GM10266 (cell line): Measurements from ENCODE around the gene ZBTB46.

Source experiments
- DNase-seq: peaks from one replicate; pipeline ENCODE4 v3.0.0; 2012; ENCODE audit errors: extremely low spot score
- TF ChIP-seq, protein P1 (sequence below): IDR thresholded peaks from 2 replicates; pipeline ENCODE4 v1.5.1; 2012; ENCODE audit warnings: mild to moderate bottlenecking, low read depth; ENCODE audit not compliant: control insufficient read depth, insufficient read depth; ENCODE audit errors: missing control alignments

The ZBTB46 gene

DNA sequence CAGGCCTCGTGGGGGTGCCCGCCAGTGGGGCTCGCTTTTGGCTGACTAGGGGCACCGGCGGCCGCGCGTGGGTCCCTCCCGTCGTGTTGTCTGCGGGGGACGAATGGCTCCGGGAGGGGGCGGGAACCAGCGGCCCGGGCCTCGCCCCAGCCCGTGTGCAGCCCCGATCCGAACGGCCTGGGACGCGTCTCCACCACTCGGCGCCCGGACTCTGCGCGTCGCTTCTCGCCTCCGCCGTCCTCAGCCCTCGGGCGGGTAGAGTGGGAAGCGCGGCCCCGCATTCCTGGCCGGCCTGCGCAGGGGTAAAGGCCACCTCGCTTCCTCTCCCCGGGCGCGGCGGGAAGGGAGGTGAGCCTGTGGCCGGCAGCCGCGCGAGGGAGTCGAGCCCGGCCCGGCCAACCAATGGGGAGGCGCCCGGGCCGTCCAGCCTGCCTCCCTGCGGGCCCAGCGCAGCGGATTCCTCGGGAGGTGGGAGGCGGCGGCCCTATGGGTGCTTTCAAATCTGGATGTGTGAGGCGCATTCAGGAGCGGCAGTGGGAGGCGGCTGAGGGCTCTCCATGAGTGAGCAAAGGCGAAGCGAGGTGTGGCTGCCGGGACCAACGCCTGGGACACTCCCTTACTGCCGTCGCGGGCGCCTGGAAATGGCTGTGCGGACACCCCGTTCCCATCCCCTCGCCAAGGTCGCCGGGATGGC, 1.1 kb upstream of the ZBTB46 start:
- peak; percentile 61 for DNase-seq
- TF ChIP-seq, protein P1, sequence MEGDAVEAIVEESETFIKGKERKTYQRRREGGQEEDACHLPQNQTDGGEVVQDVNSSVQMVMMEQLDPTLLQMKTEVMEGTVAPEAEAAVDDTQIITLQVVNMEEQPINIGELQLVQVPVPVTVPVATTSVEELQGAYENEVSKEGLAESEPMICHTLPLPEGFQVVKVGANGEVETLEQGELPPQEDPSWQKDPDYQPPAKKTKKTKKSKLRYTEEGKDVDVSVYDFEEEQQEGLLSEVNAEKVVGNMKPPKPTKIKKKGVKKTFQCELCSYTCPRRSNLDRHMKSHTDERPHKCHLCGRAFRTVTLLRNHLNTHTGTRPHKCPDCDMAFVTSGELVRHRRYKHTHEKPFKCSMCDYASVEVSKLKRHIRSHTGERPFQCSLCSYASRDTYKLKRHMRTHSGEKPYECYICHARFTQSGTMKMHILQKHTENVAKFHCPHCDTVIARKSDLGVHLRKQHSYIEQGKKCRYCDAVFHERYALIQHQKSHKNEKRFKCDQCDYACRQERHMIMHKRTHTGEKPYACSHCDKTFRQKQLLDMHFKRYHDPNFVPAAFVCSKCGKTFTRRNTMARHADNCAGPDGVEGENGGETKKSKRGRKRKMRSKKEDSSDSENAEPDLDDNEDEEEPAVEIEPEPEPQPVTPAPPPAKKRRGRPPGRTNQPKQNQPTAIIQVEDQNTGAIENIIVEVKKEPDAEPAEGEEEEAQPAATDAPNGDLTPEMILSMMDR, result no peak

DNA sequence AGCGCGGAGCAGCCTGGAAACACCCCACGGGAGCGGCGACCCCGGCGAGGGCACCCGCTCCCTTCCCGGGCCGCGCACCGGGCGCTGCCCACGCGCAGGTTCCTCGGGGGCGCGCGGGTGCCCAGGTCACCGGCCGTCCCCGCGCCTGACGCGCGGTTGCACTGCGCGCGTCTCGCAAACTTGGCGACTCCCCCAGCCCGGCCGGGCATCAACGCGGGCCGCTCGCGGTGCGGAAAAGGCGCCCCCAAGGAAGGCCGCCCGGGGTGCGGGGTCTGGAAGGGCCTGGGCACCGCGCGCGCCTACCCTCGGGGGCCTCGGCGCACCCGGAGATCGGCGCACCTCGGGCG, 555 bp upstream of the ZBTB46 start:
- TF ChIP-seq, protein P1, result no peak
- DNase-seq, result peak; percentile 57

DNA sequence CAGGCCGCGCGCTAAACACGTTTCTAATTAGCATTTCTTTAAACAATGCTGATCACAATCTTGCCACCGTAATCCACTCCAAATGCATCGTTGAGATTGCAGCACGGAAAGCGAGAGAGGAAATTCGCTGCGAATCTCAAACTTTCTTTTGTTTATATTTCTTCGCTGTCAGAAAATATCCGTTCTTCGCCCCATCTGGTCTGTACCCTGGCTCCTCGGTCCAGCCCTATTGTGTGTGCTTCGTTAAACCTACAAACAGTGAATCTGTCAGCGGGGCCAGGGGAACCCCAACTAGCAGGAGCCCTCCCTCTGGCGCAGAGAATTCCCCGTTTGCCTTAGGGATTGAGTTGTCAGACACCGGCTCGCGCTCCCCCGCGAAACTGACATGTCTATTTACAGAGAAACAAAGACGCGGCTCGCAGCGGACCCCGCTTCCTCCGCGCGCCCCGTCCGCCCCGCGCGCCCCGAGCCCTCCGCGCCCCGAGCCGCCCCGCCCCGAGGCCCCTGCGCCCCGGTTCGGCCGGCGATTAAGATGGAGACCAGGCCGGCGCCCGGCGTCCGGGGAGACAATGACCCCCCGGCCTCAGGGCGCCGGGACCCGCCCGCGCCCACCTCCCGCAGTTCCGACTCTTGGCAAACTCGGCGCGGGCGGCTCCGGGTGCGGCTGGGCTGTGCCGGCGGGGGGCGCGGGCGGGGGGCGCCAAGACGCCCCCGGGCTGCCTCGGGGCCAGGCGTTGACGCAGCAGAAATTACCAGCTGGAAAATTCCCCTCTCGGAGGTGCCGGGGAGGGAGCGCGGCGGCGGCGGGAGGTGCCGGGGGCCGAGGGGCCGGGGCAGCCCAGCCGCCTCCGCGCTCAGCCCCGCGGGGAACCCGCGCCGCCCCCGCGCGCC, 874 bp downstream of the ZBTB46 start:
- peak; percentile 77 for DNase-seq
- TF ChIP-seq, protein P1, result no peak

DNA sequence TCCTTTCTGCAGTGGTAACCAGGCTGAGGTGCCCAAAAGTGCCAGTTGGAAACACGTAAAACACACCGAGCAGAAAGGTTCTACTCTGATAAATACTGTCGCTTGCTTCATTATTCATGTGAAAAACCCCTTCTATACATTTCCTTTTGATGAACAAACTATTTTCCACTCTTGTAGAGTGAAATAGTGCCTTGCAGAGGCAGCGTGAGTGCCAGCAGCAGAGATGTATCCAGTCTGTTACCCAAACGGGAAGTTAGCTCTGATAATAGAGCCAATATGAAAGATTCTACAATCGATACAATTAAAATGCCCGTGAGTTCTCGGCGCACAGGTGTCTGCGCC, 1.5 kb downstream of the ZBTB46 start:
- no peak for DNase-seq
- TF ChIP-seq, protein P1, result no peak

DNA sequence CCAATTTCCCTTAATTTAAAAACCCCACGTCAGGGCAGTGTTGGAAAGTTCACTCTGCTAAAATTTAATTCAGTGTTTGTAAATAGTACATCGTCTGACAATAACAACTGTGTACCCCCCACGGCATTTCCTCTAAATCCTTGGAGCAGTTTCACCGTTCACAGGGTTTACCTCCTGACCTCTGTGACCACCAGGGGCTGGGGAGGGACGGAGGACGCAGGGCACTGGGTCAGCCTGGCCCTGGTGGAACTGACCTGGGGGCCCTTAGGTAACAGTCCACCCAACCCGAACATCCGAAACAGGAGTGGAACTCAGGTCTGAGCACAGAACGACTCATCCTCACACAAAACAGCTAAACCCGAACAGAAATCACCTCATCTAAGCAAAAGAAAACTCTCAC, 2.1 kb downstream of the ZBTB46 start:
- TF ChIP-seq, protein P1, result no peak
- DNase-seq, result no peak

DNA sequence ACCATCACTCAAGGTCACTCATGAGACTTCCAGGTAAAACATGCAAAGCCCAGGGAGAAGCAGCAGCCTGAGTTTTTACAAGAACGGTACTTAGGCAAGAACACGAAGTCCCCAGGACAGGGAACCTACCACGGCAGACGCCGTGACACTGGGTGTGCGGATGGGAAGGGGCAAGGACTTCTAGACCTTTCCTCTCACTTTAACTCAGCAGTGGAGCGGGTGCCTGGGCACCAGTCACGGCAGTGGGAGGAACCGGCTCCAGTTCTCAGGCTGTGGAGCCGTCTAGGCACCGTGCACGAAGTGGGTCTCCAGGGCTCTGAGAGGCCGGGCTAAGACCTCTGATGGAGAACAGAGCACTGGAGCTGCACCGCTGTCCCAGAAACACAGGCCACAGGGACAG, 2.5 kb downstream of the ZBTB46 start:
- no peak for DNase-seq
- TF ChIP-seq, protein P1, result no peak

DNA sequence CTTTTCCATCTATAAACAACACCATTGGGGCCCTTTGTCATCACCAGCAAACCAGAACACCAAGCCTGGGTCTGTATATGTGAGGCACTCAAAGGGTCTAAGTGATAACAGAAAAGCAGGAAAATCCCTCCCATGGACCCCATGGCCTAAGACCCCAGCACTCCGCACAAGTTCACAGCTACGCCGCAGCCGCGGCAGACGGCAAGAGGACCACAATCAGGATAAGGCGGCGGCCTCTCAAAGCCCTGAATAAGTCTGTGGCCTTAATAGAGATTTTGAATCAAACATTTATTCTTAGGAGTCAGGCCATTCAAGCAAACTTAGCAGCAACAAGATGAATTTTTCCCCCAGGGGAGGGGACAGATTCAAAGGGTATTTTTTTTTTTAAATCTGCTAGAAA, 2.9 kb downstream of the ZBTB46 start:
- DNase-seq, result no peak
- TF ChIP-seq, protein P1, result no peak
